Tibial nerve (tissue), 4 donors: ENCODE data around the gene ADIRF.
"Not testable (repeated sequence)": the region's sequence is repeated elsewhere in the genome, so short reads cannot be mapped to it uniquely, and the experiment has no call there.

Experiments used
- CTCF ChIP-seq, 5 experiments: fragments of 200-600 bp in 3 of 5; fragments of 450-650 bp in 2 of 5; sonication (generic) in 3 of 5; IDR thresholded peaks; one replicate each; pipeline ENCODE4 v1.5.1; 2016 to 2019; ENCODE audit warnings: antibody characterized with exemption in 5 of 5, mild to moderate bottlenecking in 3 of 5, moderate library complexity in 2 of 5
- EP300 ChIP-seq, 2 donors: sonication (generic); formaldehyde crosslinking; IDR thresholded peaks; one replicate each; pipeline ENCODE4 v1.6.1; 2017; ENCODE audit warnings: antibody characterized with exemption in 2 of 2, mild to moderate bottlenecking in 1 of 2
- POLR2A ChIP-seq, 2 donors: fragments of 450-650 bp; IDR thresholded peaks; one replicate each; pipeline ENCODE4 v1.6.1; 2017; ENCODE audit warnings: antibody characterized with exemption in 2 of 2, mild to moderate bottlenecking in 2 of 2, moderate library complexity in 2 of 2

DNA sequence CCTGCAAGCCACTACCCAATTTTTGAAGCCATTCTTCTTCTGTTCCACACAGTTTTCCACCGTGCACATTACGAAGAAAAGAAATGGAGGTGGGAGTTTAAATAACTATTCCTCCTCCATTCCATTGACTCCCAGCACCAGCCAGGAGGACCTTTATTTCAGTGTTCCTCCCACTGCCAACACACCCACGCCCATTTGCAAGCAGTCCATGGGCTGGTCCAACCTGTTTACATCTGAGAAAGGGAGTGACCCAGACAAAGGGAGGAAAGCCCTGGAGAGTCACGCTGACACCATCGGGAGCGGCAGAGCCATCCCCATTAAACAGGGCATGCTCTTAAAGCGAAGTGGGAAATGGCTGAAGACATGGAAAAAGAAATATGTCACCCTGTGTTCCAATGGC, 40.0 kb downstream of the ADIRF start:
- not testable (repeated sequence) for TF ChIP-seq CTCF, POLR2A, EP300 (IDR thresholded peaks at IDR 0.05)
